ENCODE data around the gene SULF2.

SULF2 gene

GRCh38 chr20:47736570-47737152 is 48.6 kb downstream of the SULF2 start:
- DNase-seq (ENCODE audit: low read depth), result no peak

GRCh38 chr20:47735412-47736400 is 49.6 kb downstream of the SULF2 start:
- no peak for DNase-seq (ENCODE audit: low read depth)

- no peak for DNase-seq (ENCODE audit: low read depth)
Observed at GRCh38 chr20:47734870-47735269, 50.4 kb downstream of the SULF2 start.

GRCh38 chr20:47733892-47734291 is 51.4 kb downstream of the SULF2 start:
- DNase-seq (ENCODE audit: low read depth), result no peak

- no peak for DNase-seq (ENCODE audit: low read depth)
Observed at GRCh38 chr20:47730744-47731143, 54.5 kb downstream of the SULF2 start.

- DNase-seq (ENCODE audit: low read depth), result no peak
Observed at GRCh38 chr20:47729472-47729871, 55.8 kb downstream of the SULF2 start.

- DNase-seq (ENCODE audit: low read depth), result no peak
Observed at GRCh38 chr20:47727909-47728361, 57.3 kb downstream of the SULF2 start.

- DNase-seq (ENCODE audit: low read depth), result no peak
Observed at GRCh38 chr20:47727170-47727880, 58.0 kb downstream of the SULF2 start.

- DNase-seq (ENCODE audit: low read depth), result no peak
Observed at GRCh38 chr20:47726632-47727031, 58.6 kb downstream of the SULF2 start.

- DNase-seq (ENCODE audit: low read depth), result peak; percentile 42
Observed at GRCh38 chr20:47725248-47725973, 59.9 kb downstream of the SULF2 start.

GRCh38 chr20:47724910-47725247 is 60.4 kb downstream of the SULF2 start:
- DNase-seq (ENCODE audit: low read depth), result no peak

- DNase-seq (ENCODE audit: low read depth), result no peak
Observed at GRCh38 chr20:47724396-47724795, 60.9 kb downstream of the SULF2 start.

- no peak for DNase-seq (ENCODE audit: low read depth)
Observed at GRCh38 chr20:47723322-47723721, 62.0 kb downstream of the SULF2 start.

GRCh38 chr20:47720636-47721427 is 64.4 kb downstream of the SULF2 start:
- no peak for DNase-seq (ENCODE audit: low read depth)

GRCh38 chr20:47719625-47720024 is 65.7 kb downstream of the SULF2 start:
- no peak for DNase-seq (ENCODE audit: low read depth)

- DNase-seq (ENCODE audit: low read depth), result no peak
Observed at GRCh38 chr20:47719211-47719610, 66.1 kb downstream of the SULF2 start.

GRCh38 chr20:47718398-47718797 is 66.9 kb downstream of the SULF2 start:
- DNase-seq (ENCODE audit: low read depth), result no peak

- DNase-seq (ENCODE audit: low read depth), result no peak
Observed at GRCh38 chr20:47717421-47717820, 67.9 kb downstream of the SULF2 start.

GRCh38 chr20:47713878-47714450 is 71.3 kb downstream of the SULF2 start:
- no peak for DNase-seq (ENCODE audit: low read depth)

- DNase-seq (ENCODE audit: low read depth), result no peak
Observed at GRCh38 chr20:47713163-47713562, 72.1 kb downstream of the SULF2 start.

Measured in stimulated activated CD8-positive, alpha-beta memory T cell treated with anti-CD3 and anti-CD28 coated beads, Interleukin-15, amount 100 ng/mL, for 24 hours (primary cell).